ENCODE results near the gene PDE10A. TPM values are rescaled to one million over a fixed set of nuclear protein-coding genes. Genes with fewer than 3 reads are reported as not detected.

PDE10A gene
- total and polyA plus RNA-seq, 4 donors = 1.0 to 6.2 (median 3.0) TPM

DNA sequence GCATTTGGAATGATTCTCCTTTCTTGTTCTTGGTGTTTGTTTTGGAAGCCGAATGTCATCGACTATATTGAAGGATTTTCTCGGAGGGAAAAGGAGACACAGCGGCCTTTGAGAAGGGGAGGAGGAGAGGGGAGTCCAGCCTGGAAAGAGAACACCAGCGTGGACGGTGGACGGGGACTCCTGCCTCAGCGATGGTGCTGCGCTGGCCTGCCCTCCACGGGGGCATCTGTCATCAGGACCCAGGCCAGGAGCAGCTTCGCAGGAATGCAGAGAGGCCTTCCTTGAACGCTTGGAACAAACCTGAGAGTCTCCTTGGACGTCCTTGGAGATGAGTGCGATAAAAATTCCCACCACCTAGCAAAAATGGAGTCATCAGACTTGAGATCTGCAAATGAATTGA, 345.3 kb downstream of the PDE10A start:
- Histone ChIP-seq H3K27ac (ENCODE audit: low read depth in 1 of 2, low read length in 1 of 2) (no peak overlapping the region), H3K4me1 (ENCODE audit: control insufficient read depth in 5 of 5, insufficient read depth in 5 of 5, low read length in 5 of 5) (no peaks in the 10 kb centered on the region), H3K4me3 (no peak overlapping the region), H3K9me3 (ENCODE audit: control insufficient read depth in 4 of 4, insufficient read depth in 3 of 4, low read length in 3 of 4) (peaks cover 0 to 8% (median 7%) of the 10 kb centered on the region in 4 donors), H3K27me3 (ENCODE audit: control insufficient read depth in 3 of 3, insufficient read depth in 3 of 3, low read length in 2 of 3) (no peaks in the 10 kb centered on the region), H3K36me3 (ENCODE audit: control insufficient read depth in 4 of 4, insufficient read depth in 4 of 4, low read length in 4 of 4) (no peaks in the 10 kb centered on the region), H3K9ac (ENCODE audit: insufficient read depth in 1 of 2, low read length in 2 of 2) (no peak overlapping the region)
- WGBS, 2 donors = 90% methylated on average over 14 of the region's 14 CpGs; no CpG with 5 or more reads in 1 of the 2 donors
- TF ChIP-seq, protein P1, sequence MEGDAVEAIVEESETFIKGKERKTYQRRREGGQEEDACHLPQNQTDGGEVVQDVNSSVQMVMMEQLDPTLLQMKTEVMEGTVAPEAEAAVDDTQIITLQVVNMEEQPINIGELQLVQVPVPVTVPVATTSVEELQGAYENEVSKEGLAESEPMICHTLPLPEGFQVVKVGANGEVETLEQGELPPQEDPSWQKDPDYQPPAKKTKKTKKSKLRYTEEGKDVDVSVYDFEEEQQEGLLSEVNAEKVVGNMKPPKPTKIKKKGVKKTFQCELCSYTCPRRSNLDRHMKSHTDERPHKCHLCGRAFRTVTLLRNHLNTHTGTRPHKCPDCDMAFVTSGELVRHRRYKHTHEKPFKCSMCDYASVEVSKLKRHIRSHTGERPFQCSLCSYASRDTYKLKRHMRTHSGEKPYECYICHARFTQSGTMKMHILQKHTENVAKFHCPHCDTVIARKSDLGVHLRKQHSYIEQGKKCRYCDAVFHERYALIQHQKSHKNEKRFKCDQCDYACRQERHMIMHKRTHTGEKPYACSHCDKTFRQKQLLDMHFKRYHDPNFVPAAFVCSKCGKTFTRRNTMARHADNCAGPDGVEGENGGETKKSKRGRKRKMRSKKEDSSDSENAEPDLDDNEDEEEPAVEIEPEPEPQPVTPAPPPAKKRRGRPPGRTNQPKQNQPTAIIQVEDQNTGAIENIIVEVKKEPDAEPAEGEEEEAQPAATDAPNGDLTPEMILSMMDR (IDR thresholded peaks at IDR 0.05; ENCODE audit: control extremely low read depth, extremely low read depth) = no peak
- DNase-seq = no peak
- ATAC-seq (ENCODE audit: insufficient read depth, low FRiP score) = no peak

DNA sequence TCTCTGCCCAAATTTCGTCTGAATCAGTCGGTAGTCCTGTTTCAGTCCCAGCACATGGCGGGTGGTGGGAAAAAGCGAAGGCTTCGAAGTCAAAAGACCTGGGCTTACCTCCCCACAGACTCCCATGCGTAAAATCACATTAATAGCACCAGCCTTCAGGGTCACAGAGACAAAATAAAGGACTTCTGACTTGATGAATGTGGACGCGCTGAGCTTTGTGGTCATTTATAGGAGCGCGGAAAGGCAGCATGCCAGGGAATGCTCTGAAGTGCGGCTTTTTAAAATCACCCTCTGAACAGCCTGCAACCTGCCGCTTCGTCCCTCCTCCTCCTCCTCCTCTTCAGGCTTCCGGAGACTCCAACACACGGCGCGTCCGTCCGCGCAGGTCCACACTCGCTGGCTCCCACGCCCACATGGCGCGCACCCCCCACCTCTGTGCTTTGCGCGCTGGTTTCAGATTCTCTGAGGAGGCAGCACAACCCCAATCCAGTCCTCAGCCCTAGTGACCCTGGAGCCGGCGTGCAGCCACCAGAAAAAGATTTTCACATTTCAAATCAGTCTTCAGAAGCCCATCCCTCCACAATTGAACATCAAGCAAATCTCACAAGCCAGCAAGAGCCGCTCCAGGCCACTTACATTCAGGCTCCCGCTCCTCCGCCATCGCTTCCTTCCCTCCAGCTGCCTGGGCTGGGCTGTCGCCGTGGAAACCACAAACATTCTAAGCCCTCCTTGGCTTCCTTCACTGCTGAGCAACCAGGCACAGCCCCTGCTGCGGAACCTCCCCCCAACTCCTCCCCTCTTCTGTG, 353.9 kb downstream of the PDE10A start, which contains the start of gene C6orf118:
Gene C6orf118, minus strand, starts transcription at position 680 of the 806 bp plus-strand sequence. Its CDS starts 19 bp downstream, at position 661.
- peaks cover 0 to 4% (median 0%) of the 10 kb centered on the region in 4 donors for H3K9me3 ChIP-seq (ENCODE audit: control insufficient read depth in 4 of 4, insufficient read depth in 3 of 4, low read length in 3 of 4)

DNA sequence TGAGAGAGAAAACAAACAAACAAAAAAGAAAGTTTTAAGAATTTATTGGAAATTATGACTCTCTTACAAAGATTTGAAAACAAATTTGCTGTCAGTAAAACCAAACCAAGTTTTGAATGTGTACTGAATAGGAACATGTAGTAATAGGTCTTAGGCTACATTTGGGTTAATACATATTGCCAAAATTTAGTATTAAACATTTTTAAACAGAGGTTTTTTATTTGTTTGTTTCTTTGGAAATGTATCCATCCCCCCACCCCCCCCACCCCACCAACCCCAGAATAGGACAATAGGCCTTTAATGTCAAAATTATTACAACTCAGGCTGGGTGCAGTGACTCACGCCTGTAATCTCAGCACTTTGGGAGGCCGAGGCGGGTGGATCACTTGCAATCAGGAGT, 356.1 kb downstream of the PDE10A start:
- ATAC-seq (ENCODE audit: insufficient read depth, low FRiP score) = no peak
- 85 to 96% methylated on average over 3 of the region's 3 CpGs for WGBS, 2 donors
- TF ChIP-seq, protein P1 (IDR thresholded peaks at IDR 0.05; ENCODE audit: control extremely low read depth, extremely low read depth) = no peak

More for the DNA sequence above, 353.9 kb downstream of the PDE10A start, which contains the start of gene C6orf118:
- peak within 1 kb of the TSS; percentile 5 for H3K4me3 ChIP-seq
- ATAC-seq (ENCODE audit: insufficient read depth, low FRiP score) = peak; percentile 58
- H3K36me3 ChIP-seq (ENCODE audit: control insufficient read depth in 4 of 4, insufficient read depth in 4 of 4, low read length in 4 of 4) = no peaks in the 10 kb centered on the region
- H3K27me3 ChIP-seq (ENCODE audit: control insufficient read depth in 3 of 3, insufficient read depth in 3 of 3, low read length in 2 of 3) = no peaks in the 10 kb centered on the region
- TF ChIP-seq, protein P1 (IDR thresholded peaks at IDR 0.05; ENCODE audit: control extremely low read depth, extremely low read depth) = no peak
- H3K4me1 ChIP-seq (ENCODE audit: control insufficient read depth in 5 of 5, insufficient read depth in 5 of 5, low read length in 5 of 5) = peaks cover 0 to 6% (median 0%) of the 10 kb centered on the region in 5 donors
- 8 to 10% methylated on average over 35 of the region's 35 CpGs for WGBS, 2 donors
- peak within 1 kb of the TSS; percentile 8 to 53 for H3K9ac ChIP-seq (ENCODE audit: insufficient read depth in 1 of 2, low read length in 2 of 2)
- no peak within 1 kb of the TSS for H3K27ac ChIP-seq (ENCODE audit: low read depth in 1 of 2, low read length in 1 of 2)
- DNase-seq = peak; percentile 93 to 95 (median 95)

More for the DNA sequence above, 356.1 kb downstream of the PDE10A start:
- Histone ChIP-seq H3K9me3 (ENCODE audit: control insufficient read depth in 4 of 4, insufficient read depth in 3 of 4, low read length in 3 of 4) (peaks cover 0 to 6% (median 0%) of the 10 kb centered on the region in 4 donors), H3K27ac (ENCODE audit: low read depth in 1 of 2, low read length in 1 of 2) (no peak overlapping the region), H3K36me3 (ENCODE audit: control insufficient read depth in 4 of 4, insufficient read depth in 4 of 4, low read length in 4 of 4) (no peaks in the 10 kb centered on the region), H3K27me3 (ENCODE audit: control insufficient read depth in 3 of 3, insufficient read depth in 3 of 3, low read length in 2 of 3) (no peaks in the 10 kb centered on the region), H3K9ac (ENCODE audit: insufficient read depth in 1 of 2, low read length in 2 of 2) (no peak overlapping the region), H3K4me1 (ENCODE audit: control insufficient read depth in 5 of 5, insufficient read depth in 5 of 5, low read length in 5 of 5) (peaks cover 0 to 6% (median 0%) of the 10 kb centered on the region in 5 donors), H3K4me3 (no peak overlapping the region)
- DNase-seq = no peak
